IMR-90 (cell line): ENCODE measurements around the gene NTM. TPM values are rescaled to one million over a fixed set of nuclear protein-coding genes. Genes with fewer than 3 reads are reported as not detected.
A peak's percentile ranks its signal among the peaks of the same experiment; 100 is the strongest.

Experiments used
- ATAC-seq: fragments of 200-7000 bp; cut with Tn5 transposase; 2 replicates; pipeline ENCODE4 v1.9.1; 2020; ENCODE audit warnings: low read depth, mild to moderate bottlenecking, moderate library complexity
- BruUV-seq: library from RNA; stranded (reverse); fragments of 400-500 nt; replicated peaks from 2 replicates; lab custom pipeline; 2021; lab: Mats Ljungman, UMichigan
- CTCF ChIA-PET: fragments of 300-600 bp; formaldehyde crosslinking; extraction: SDS; loops from one replicate; lab custom pipeline; 2021; ENCODE audit warnings: antibody characterized with exemption; lab: Yijun Ruan, JAX
- POLR2A ChIA-PET: fragments of 300-600 bp; sonication (Branson Sonifier 250); formaldehyde crosslinking; loops from one replicate; lab custom pipeline; 2022; ENCODE audit warnings: antibody characterized with exemption; ENCODE audit not compliant: unreplicated experiment; lab: Charles Lee
- DNase-seq: peaks from one replicate; pipeline ENCODE4 v3.0.0; 2013
- H2AFZ ChIP-seq: replicated peaks from 2 replicates; pipeline ENCODE3; 2013; ENCODE audit warnings: low read length, mild to moderate bottlenecking; ENCODE audit not compliant: poor library complexity
- H2AK5ac ChIP-seq: 2 replicates; pipeline ENCODE4 v1.6.1; 2013; ENCODE audit warnings: low read depth, low read length, inconsistent platforms
- H2AK9ac ChIP-seq: replicated peaks from 2 replicates; pipeline ENCODE3; 2013; ENCODE audit warnings: mild to moderate bottlenecking, low read depth, low read length, moderate library complexity; ENCODE audit not compliant: poor library complexity
- H2BK120ac ChIP-seq: 2 replicates; pipeline ENCODE4 v1.6.1; 2013; ENCODE audit warnings: low read depth, low read length, inconsistent platforms
- H2BK15ac ChIP-seq: 3 replicates; pipeline ENCODE4 v1.6.1; 2013; ENCODE audit warnings: low read depth, low read length, inconsistent platforms
- H2BK20ac ChIP-seq: 2 replicates; pipeline ENCODE4 v1.6.1; 2013; ENCODE audit warnings: low read depth, mild to moderate bottlenecking, inconsistent platforms, low read length, moderate library complexity
- H2BK5ac ChIP-seq: 2 replicates; pipeline ENCODE4 v1.6.1; 2013; ENCODE audit warnings: mild to moderate bottlenecking, low read depth, low read length, inconsistent platforms; ENCODE audit not compliant: poor library complexity, severe bottlenecking
- H3K14ac ChIP-seq: replicated peaks from 2 replicates; pipeline ENCODE4 v1.6.1; 2013; ENCODE audit warnings: low read depth, low read length, inconsistent platforms
- H3K18ac ChIP-seq: 2 replicates; pipeline ENCODE4 v1.6.1; 2013; ENCODE audit warnings: low read depth, low read length, control low read depth
- H3K23ac ChIP-seq: 2 replicates; pipeline ENCODE4 v1.6.1; 2013; ENCODE audit warnings: low read depth, low read length, inconsistent platforms
- H3K27ac ChIP-seq: 2 replicates; pipeline ENCODE4 v1.5.1; 2013; ENCODE audit warnings: mild to moderate bottlenecking, control low read depth, low read length; ENCODE audit not compliant: insufficient read depth
- H3K27me3 ChIP-seq: 2 replicates; pipeline ENCODE4 v1.6.1; 2013; ENCODE audit warnings: low read length; ENCODE audit not compliant: control insufficient read depth, insufficient read depth
- H3K36me3 ChIP-seq: 2 replicates; pipeline ENCODE4 v1.6.1; 2013; ENCODE audit warnings: low read length, mixed read lengths; ENCODE audit not compliant: control insufficient read depth, insufficient read depth
- H3K4ac ChIP-seq: 2 replicates; pipeline ENCODE4 v1.6.1; 2013; ENCODE audit warnings: low read depth, low read length, inconsistent platforms
- H3K4me1 ChIP-seq: 2 replicates; pipeline ENCODE4 v1.6.1; 2013; ENCODE audit warnings: low read length, mixed read lengths; ENCODE audit not compliant: control insufficient read depth, insufficient read depth
- H3K4me2 ChIP-seq: 2 replicates; pipeline ENCODE4 v1.6.1; 2013; ENCODE audit warnings: low read depth, mild to moderate bottlenecking, control low read depth, low read length, moderate library complexity
- H3K4me3 ChIP-seq: 2 replicates; pipeline ENCODE4 v1.5.1; 2013; ENCODE audit warnings: low read depth, mild to moderate bottlenecking, control low read depth, low read length, moderate library complexity; ENCODE audit not compliant: insufficient read depth
- H3K56ac ChIP-seq: 2 replicates; pipeline ENCODE4 v1.6.1; 2013; ENCODE audit warnings: low read length, inconsistent platforms; ENCODE audit not compliant: insufficient read depth; ENCODE audit errors: extremely low read depth
- H3K79me1 ChIP-seq, 2 experiments: 2 replicates each; pipeline ENCODE4 v1.6.1; 2013; ENCODE audit warnings: low read length in 2 of 2, inconsistent platforms in 1 of 2, low read depth in 1 of 2
- H3K9ac ChIP-seq: 2 replicates; pipeline ENCODE4 v1.6.1; 2013; ENCODE audit warnings: low read depth, low read length, control low read depth
- H3K9me1 ChIP-seq: 2 replicates; pipeline ENCODE4 v1.6.1; 2013; ENCODE audit warnings: low read length, inconsistent platforms; ENCODE audit not compliant: insufficient read depth
- H3K9me3 ChIP-seq: 2 replicates; pipeline ENCODE4 v1.6.1; 2013; ENCODE audit warnings: low read length; ENCODE audit not compliant: control insufficient read depth, insufficient read depth
- H4K20me1 ChIP-seq: 2 replicates; pipeline ENCODE4 v1.6.1; 2013; ENCODE audit warnings: low read length, inconsistent platforms; ENCODE audit not compliant: insufficient read depth
- H4K5ac ChIP-seq: 2 replicates; pipeline ENCODE4 v1.6.1; 2013; ENCODE audit warnings: mild to moderate bottlenecking, low read depth, low read length, control low read depth
- H4K8ac ChIP-seq, 2 experiments: 2 replicates each; pipeline ENCODE4 v1.6.1; 2013; ENCODE audit warnings: low read depth in 2 of 2, low read length in 2 of 2, control low read depth in 1 of 2, inconsistent platforms in 1 of 2
- H4K91ac ChIP-seq: 2 replicates; pipeline ENCODE4 v1.6.1; 2013; ENCODE audit warnings: low read depth, low read length, inconsistent platforms; ENCODE audit not compliant: insufficient read depth
- CEBPB ChIP-seq: IDR thresholded peaks from 2 replicates; pipeline ENCODE4 v1.6.1; 2012; ENCODE audit warnings: low read depth, low read length, improper control_type of control experiment
- WGBS, 2 experiments: methylation state at CpG; one replicate each; pipeline versions ENCODE4 v1.1.5 to v1.1.7; 2013; ENCODE audit warnings: missing lambda C conversion rate in 2 of 2; ENCODE audit not compliant: insufficient read length in 1 of 2; ENCODE audit errors: extremely low coverage in 2 of 2; 5-methylcytosine and 5-hydroxymethylcytosine counted together
- dilution Hi-C: fragments of 300-500 bp; cut with HindIII; formaldehyde crosslinking; loops from one replicate; pipeline ENCODE4 v1.14.3; 2018; ENCODE audit warnings: low sequenced_read_pairs; ENCODE audit not compliant: unreplicated experiment
- in situ Hi-C: fragments of 300-500 bp; cut with MboI; formaldehyde crosslinking; loops from 3 replicates; pipeline ENCODE4 v1.14.3; 2019; ENCODE audit warnings: low sequenced_read_pairs, inconsistent platforms, mixed read lengths
- intact Hi-C: fragments of 100-400 bp; cut with micrococcal nuclease; formaldehyde crosslinking; loops from 2 replicates; pipeline ENCODE4 v1.10.0; 2022
- polyA plus RNA-seq, 3 experiments: library from polyadenylated mRNA; depleted of rRNA; stranded (reverse); fragments of >200 nt; gene quantifications; 2 replicates each; pipeline ENCODE4 v1.2.3, GENCODE V29; 2012; ENCODE audit warnings: low replicate concordance in 1 of 3
- total RNA-seq: library from RNA; depleted of rRNA; stranded (reverse); fragments of >200 nt; gene quantifications from 2 replicates; pipeline ENCODE4 v1.2.3, GENCODE V29; 2012
- TF ChIP-seq, protein P1 (sequence below): fragments of 150-350 bp; IDR thresholded peaks from 2 replicates; pipeline ENCODE4 v1.6.1; 2017; ENCODE audit warnings: mild to moderate bottlenecking, antibody characterized with exemption, low read length, low read depth

The NTM gene
- total and polyA plus RNA-seq, 2 of the 4 experiments (the other 2 are of a cell fraction) = 19.5 to 25.5 TPM

DNA sequence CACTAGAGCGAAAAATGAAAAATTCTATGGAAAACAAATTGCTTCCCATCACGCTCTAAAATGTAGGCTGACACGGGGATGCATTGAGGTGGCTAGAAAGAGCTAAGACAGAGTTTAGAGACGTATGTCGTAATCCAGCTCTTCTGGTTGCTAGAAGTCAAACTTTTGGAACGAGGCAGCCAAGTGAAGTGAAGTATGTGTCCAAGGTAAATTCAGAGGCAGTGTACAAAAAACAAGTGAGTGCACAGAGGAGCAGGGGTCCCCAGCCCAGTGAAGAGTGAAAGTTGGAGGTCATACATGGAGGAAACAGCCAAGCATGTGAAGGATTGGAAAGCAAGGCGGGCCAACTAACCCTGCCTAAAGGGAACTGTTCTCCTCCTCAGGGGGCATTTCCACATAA is 528.5 kb downstream of the NTM start:
- H2AK5ac ChIP-seq = peak overlapping the region; percentile 75
- in situ Hi-C loops = loop anchor here (25.0 kb wide), 2 partner anchors 987 to 1487 kb away; partner anchors contain the start of gene SNX19
- DNase-seq (no peak), ATAC-seq (no peak)
- no TSS peak for BruUV-seq
- H3K9me1 ChIP-seq = peaks cover 16% of the 10 kb centered on the region; the same call in 1 of the 2 replicates
- H4K5ac ChIP-seq = no peak overlapping the region
- no peak overlapping the region; the same call in 1 of the 2 replicates for H4K91ac ChIP-seq
- intact Hi-C loops = loop anchor here (5.0 kb wide), 1 partner anchor 173 kb away; no protein-coding TSS in a partner anchor
- POLR2A ChIA-PET = no interaction called here
- 100% methylated on average over 1 of the region's 7 CpGs; no CpG with 5 or more reads in 1 of the 2 experiments for WGBS, 2 experiments
- no peaks in the 10 kb centered on the region for H3K36me3 ChIP-seq
- CTCF ChIA-PET = no interaction called here
- no peak overlapping the region for H3K27ac ChIP-seq
- peak overlapping the region; percentile 13; the same call in 1 of the 2 replicates for H3K18ac ChIP-seq
- no peaks in the 10 kb centered on the region for H3K27me3 ChIP-seq
- no peaks in the 10 kb centered on the region for H4K20me1 ChIP-seq
- no peaks in the 10 kb centered on the region for H3K9me3 ChIP-seq
- H2BK120ac ChIP-seq = peak overlapping the region; percentile 27; the same call in 1 of the 2 replicates
- H2AK9ac ChIP-seq = no peak overlapping the region
- H3K9ac ChIP-seq = no peak overlapping the region
- no peak overlapping the region for H3K23ac ChIP-seq
- H2BK20ac ChIP-seq = peak overlapping the region; percentile 28; the same call in 1 of the 2 replicates
- H3K79me1 ChIP-seq = peaks cover 0 to 12% of the 10 kb centered on the region in 2 experiments; a peak in 1 of 4 replicates
- dilution Hi-C loops = no loop called here
- H2BK5ac ChIP-seq = no peak overlapping the region
- H2BK15ac ChIP-seq = peak overlapping the region; percentile 10; the same call in 2 of the 3 replicates
- H3K4me3 ChIP-seq = no peak overlapping the region
- H3K14ac ChIP-seq = peak overlapping the region; percentile 49; the same call in 1 of the 2 replicates
- H3K56ac ChIP-seq = no peak overlapping the region
- H3K4me2 ChIP-seq = no peak overlapping the region
- H3K4me1 ChIP-seq = peaks cover 15% of the 10 kb centered on the region
- no peak overlapping the region for H2AFZ ChIP-seq
- peak; percentile 72 for TF ChIP-seq CEBPB
- TF ChIP-seq, protein P1, sequence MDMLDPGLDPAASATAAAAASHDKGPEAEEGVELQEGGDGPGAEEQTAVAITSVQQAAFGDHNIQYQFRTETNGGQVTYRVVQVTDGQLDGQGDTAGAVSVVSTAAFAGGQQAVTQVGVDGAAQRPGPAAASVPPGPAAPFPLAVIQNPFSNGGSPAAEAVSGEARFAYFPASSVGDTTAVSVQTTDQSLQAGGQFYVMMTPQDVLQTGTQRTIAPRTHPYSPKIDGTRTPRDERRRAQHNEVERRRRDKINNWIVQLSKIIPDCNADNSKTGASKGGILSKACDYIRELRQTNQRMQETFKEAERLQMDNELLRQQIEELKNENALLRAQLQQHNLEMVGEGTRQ = no peak
- H3K4ac ChIP-seq = peak overlapping the region; percentile 28
- H4K8ac ChIP-seq = no peak overlapping the region; a peak in 1 of 4 replicates
